HepG2 (cell line): ENCODE results near the gene GSC2. TPM values are rescaled to one million over a fixed set of nuclear protein-coding genes. Genes with fewer than 3 reads are reported as not detected.

Experiments used
- AGO1 ChIP-seq: fragments of 200-400 bp; formaldehyde crosslinking; IDR thresholded peaks from 2 replicates; pipeline ENCODE4 v1.6.1; 2017; ENCODE audit warnings: mild to moderate bottlenecking, low read depth, low read length, moderate library complexity; ENCODE audit not compliant: poor library complexity, severe bottlenecking
- BATF2 ChIP-seq: sonication (generic); formaldehyde crosslinking; IDR thresholded peaks from 2 replicates; pipeline ENCODE4 v1.8.0; 2022; ENCODE audit warnings: mild to moderate bottlenecking, missing genetic modification reagents, moderate library complexity
- GATAD1 ChIP-seq: IDR thresholded peaks from 2 replicates; pipeline ENCODE4 v1.6.1; 2016; ENCODE audit warnings: missing genetic modification reagents, missing compliant biosample characterization
- IRF2 ChIP-seq: IDR thresholded peaks from 2 replicates; pipeline ENCODE4 v1.6.1; 2018; ENCODE audit warnings: missing genetic modification reagents, missing compliant biosample characterization
- JDP2 ChIP-seq: sonication (generic); formaldehyde crosslinking; IDR thresholded peaks from 2 replicates; pipeline ENCODE4 v1.8.1; 2022; ENCODE audit warnings: missing genetic modification reagents, borderline replicate concordance
- MATR3 ChIP-seq: sonication (generic); formaldehyde crosslinking; IDR thresholded peaks from 2 replicates; pipeline ENCODE4 v1.4.0; 2020; ENCODE audit warnings: missing genetic modification reagents
- NCOA1 ChIP-seq: sonication (generic); formaldehyde crosslinking; IDR thresholded peaks from 2 replicates; pipeline ENCODE4 v1.9.0; 2021; ENCODE audit warnings: missing genetic modification reagents
- NKX3-1 ChIP-seq: sonication (generic); formaldehyde crosslinking; IDR thresholded peaks from 2 replicates; pipeline ENCODE4 v1.5.0; 2020; ENCODE audit warnings: missing genetic modification reagents
- NONO ChIP-seq, 2 experiments: fragments of 450-650 bp in 1 of 2; sonication (generic) in 1 of 2; formaldehyde crosslinking in 1 of 2; IDR thresholded peaks in 1 of 2; conservative IDR thresholded peaks in 1 of 2; 2 replicates each; pipeline versions ENCODE4 v1.6.1 to v1.8.0; 2017 to 2022; ENCODE audit warnings: mild to moderate bottlenecking in 1 of 2, missing genetic modification reagents in 1 of 2, moderate library complexity in 1 of 2
- RFX5 ChIP-seq: IDR thresholded peaks from 2 replicates; pipeline ENCODE4 v1.6.1; 2011; ENCODE audit warnings: low read depth, low read length, improper control_type of control experiment
- SMARCE1 ChIP-seq: fragments of 450-650 bp; IDR thresholded peaks from 2 replicates; pipeline ENCODE4 v1.6.1; 2017; ENCODE audit warnings: borderline replicate concordance
- THAP11 ChIP-seq: IDR thresholded peaks from 2 replicates; pipeline ENCODE4 v1.6.1; 2016; ENCODE audit warnings: missing biosample characterization, missing genetic modification reagents
- THYN1 ChIP-seq: sonication (generic); formaldehyde crosslinking; IDR thresholded peaks from 2 replicates; pipeline ENCODE4 v1.8.1; 2023; ENCODE audit warnings: low read depth, mild to moderate bottlenecking, moderate library complexity, missing genetic modification reagents, borderline replicate concordance
- ZBTB34 ChIP-seq: sonication (generic); formaldehyde crosslinking; IDR thresholded peaks from 2 replicates; pipeline ENCODE4 v1.8.0; 2022; ENCODE audit warnings: mild to moderate bottlenecking, missing genetic modification reagents
- ZNF138 ChIP-seq: sonication (generic); formaldehyde crosslinking; IDR thresholded peaks from 2 replicates; pipeline ENCODE4 v1.5.0; 2020; ENCODE audit warnings: mild to moderate bottlenecking, low read depth, missing genetic modification reagents
- ZNF547 ChIP-seq: sonication (generic); formaldehyde crosslinking; IDR thresholded peaks from 2 replicates; pipeline ENCODE4 v1.5.1; 2020; ENCODE audit warnings: mild to moderate bottlenecking, missing genetic modification reagents
- ZNF577 ChIP-seq: sonication (generic); formaldehyde crosslinking; IDR thresholded peaks from 2 replicates; pipeline ENCODE4 v1.4.0; 2020; ENCODE audit warnings: mild to moderate bottlenecking, low read depth, missing genetic modification reagents, borderline replicate concordance
- ZNF687 ChIP-seq: sonication (generic); formaldehyde crosslinking; IDR thresholded peaks from 2 replicates; pipeline ENCODE4 v1.5.1; 2020; ENCODE audit warnings: mild to moderate bottlenecking, missing genetic modification reagents, moderate library complexity
- ZNF768 ChIP-seq: sonication (generic); formaldehyde crosslinking; IDR thresholded peaks from 2 replicates; pipeline ENCODE4 v1.4.0; 2020; ENCODE audit warnings: missing genetic modification reagents
- ZNF83 ChIP-seq: sonication (generic); formaldehyde crosslinking; IDR thresholded peaks from 2 replicates; pipeline ENCODE4 v1.4.0; 2020; ENCODE audit warnings: missing genetic modification reagents, mild to moderate bottlenecking, borderline replicate concordance
- polyA plus RNA-seq, 8 experiments: library from polyadenylated mRNA; depleted of rRNA in 3 of 8; stranded (reverse) in 7 of 8; unstranded in 1 of 8; fragments of >200 nt; fragmentation: Illumina TruSeq in 4 of 8; extraction: Trizol in 4 of 8; gene quantifications; 2 replicates each; pipeline versions ENCODE4 v1.2.1 to v1.2.3, GENCODE V29; 2011 to 2016; ENCODE audit warnings: low read depth in 4 of 8, missing spikeins in 1 of 8, mixed read lengths in 1 of 8; ENCODE audit not compliant: insufficient read depth in 1 of 8
- total RNA-seq, 5 experiments: library from RNA; depleted of rRNA; stranded (reverse); fragments of >200 nt; fragmentation: Illumina TruSeq; extraction: Trizol; gene quantifications; 2 replicates each; pipeline ENCODE4 v1.2.3, GENCODE V29; 2016; ENCODE audit warnings: low read depth in 1 of 5

GSC2 gene
- total and polyA plus RNA-seq, 2 of the 13 experiments (the other 11 are each of a cell fraction or from before 2014, with no cell fraction given), result not detected

- TF ChIP-seq JDP2 (no peak), MATR3 (no peak), ZNF768 (CRISPR knock-in tag) (no peak), GATAD1 (CRISPR knock-in tag) (no peak), THYN1 (CRISPR knock-in tag) (no peak), ZNF138 (CRISPR knock-in tag) (no peak), ZNF83 (CRISPR knock-in tag) (no peak), NCOA1 (CRISPR knock-in tag) (no peak), SMARCE1 (no peak), RFX5 (no peak), NKX3-1 (CRISPR knock-in tag) (no peak), ZBTB34 (no peak), IRF2 (CRISPR knock-in tag) (no peak), AGO1 (peak; percentile 82), BATF2 (0 out of 2 replicates have a peak, but pooled peaks have one; percentile 39), ZNF687 (CRISPR knock-in tag) (0 out of 2 replicates have a peak, but pooled peaks have one; percentile 36), THAP11 (CRISPR knock-in tag) (no peak), NONO (IDR thresholded peaks at IDR 0.05) (no peak), NONO (CRISPR knock-in tag; conservative IDR thresholded peaks at IDR 0.05) (peak; percentile 54; the same call in 1 of the 2 replicates), ZNF547 (CRISPR knock-in tag) (0 out of 2 replicates have a peak, but pooled peaks have one; percentile 15), ZNF577 (no peak)
Measured at GRCh38 chr22:19175602-19176174, 25.6 kb upstream of the GSC2 start (continued).
